ENCODE measurements around the gene PLAGL2.

DNA sequence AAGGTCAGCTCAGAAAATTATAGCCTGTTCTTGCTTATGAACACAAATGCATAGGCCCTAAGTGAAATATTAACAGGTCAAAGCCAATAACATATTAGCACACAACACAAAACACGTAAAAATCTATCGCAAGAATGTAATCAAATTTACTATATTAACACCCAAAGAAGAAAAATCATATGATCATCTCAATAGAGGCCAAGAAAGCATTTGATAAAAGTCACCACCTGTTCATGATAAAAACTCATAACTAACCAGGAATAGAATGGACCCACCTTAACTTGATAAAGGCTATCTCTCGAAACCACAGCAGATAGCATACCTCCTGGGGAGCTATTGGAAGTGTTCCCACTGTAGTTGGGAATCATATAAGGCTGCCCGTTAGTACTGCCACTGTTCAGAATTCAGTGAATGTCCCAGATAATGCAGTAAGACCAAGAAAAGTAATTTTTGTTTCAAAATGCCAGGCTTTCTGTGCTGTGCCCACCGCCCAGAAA is 21.8 kb upstream of the PLAGL2 start:
- TF ChIP-seq CTCF (conservative IDR thresholded peaks at IDR 0.05; ENCODE audit: low read depth, low read length) (no peak), EZH2 (IDR thresholded peaks at IDR 0.05; ENCODE audit: borderline replicate concordance, low read depth, low read length, poor library complexity, severe bottlenecking) (no peak)

All from A673 (cell line).